Germinal center (tissue), 1 donor: ENCODE measurements around the gene FBXL4.
A peak's percentile ranks its signal among the peaks of the same experiment; 100 is the strongest.

Experiments
- DNase-seq: peaks from one replicate; pipeline ENCODE4 v3.0.0; 2012; ENCODE audit warnings: mixed read lengths, low spot score

The FBXL4 gene

GRCh38 chr6:98838975-98839374, 108.8 kb downstream of the FBXL4 start:
- DNase-seq = no peak

DNA sequence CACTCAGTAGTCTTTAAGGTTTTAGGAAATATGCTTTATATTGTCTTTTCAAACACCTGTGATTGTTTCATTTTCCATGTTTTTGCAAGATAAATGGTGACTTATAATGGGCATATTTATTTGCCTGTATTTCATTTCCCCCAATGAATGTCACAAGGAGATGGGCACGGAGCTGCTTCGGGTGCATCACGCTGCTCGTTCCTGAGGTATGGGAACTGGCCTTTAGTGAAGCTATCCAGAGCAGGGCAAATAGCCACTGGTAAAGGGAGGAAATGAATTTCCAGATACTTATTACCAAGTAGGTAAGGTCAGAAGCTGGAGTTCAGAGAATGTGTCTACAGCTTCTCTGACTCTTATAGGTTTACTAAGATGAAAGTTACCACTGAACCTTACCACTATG, 109.7 kb downstream of the FBXL4 start:
- no peak for DNase-seq

GRCh38 chr6:98836962-98837944, 110.5 kb downstream of the FBXL4 start:
- DNase-seq = no peak

DNA sequence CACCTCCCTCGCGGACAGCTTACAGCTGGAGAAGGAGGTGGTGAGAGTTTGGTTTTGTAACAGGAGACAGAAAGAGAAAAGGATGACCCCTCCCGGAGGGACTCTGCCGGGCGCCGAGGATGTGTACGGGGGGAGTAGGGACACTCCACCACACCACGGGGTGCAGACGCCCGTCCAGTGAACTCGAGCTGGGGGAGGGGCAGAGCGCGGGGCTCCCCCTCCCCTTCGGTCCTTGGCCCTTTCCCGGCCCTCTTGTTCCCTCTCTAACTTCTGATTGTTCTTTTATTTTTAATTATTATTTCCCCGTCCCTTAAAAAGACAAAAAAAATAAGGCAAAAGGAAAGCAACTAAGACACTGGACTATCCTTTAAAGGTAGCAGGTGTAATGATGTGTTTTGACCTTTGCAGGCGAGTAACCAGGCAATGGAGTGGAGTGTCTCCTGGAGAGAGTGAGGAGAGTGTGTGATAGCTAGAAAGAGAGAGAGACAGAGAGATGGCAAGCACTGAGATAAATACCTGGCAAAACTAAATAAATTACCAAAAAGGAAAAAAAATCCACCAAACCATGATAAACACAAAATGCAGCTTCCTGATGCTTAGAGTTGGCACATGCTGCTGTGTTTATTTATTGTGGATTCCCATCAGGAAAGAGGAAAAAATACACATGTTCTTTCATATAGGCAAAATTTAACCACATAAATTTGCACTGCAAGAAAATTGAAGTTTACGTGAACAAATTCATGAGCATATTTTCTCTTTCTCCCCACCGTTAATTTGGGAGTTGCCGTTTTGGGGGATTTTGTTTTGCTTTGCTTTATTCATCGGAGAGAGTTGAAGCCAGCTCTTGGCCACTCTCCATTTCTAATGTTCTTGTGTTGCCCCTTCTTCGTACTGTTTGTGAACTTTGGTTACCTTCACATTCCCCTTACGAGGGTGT, 111.5 kb downstream of the FBXL4 start:
- no peak for DNase-seq

DNA sequence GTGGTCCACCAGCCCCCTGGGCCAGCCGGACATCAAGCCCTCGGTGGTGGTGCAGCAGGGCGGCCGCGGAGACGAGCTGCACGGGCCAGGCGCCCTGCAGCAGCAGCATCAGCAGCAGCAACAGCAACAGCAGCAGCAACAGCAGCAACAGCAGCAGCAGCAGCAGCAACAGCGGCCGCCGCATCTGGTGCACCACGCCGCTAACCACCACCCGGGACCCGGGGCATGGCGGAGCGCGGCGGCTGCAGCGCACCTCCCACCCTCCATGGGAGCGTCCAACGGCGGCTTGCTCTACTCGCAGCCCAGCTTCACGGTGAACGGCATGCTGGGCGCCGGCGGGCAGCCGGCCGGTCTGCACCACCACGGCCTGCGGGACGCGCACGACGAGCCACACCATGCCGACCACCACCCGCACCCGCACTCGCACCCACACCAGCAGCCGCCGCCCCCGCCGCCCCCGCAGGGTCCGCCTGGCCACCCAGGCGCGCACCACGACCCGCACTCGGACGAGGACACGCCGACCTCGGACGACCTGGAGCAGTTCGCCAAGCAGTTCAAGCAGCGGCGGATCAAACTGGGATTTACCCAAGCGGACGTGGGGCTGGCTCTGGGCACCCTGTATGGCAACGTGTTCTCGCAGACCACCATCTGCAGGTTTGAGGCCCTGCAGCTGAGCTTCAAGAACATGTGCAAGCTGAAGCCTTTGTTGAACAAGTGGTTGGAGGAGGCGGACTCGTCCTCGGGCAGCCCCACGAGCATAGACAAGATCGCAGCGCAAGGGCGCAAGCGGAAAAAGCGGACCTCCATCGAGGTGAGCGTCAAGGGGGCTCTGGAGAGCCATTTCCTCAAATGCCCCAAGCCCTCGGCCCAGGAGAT, 112.4 kb downstream of the FBXL4 start:
- no peak for DNase-seq

GRCh38 chr6:98834060-98835031, 113.4 kb downstream of the FBXL4 start, which contains the start of gene POU3F2:
TSS of gene POU3F2 (plus strand) at chr6:98834574. CDS start at chr6:98834874, 300 bp downstream.
- DNase-seq = peak; percentile 89

DNA sequence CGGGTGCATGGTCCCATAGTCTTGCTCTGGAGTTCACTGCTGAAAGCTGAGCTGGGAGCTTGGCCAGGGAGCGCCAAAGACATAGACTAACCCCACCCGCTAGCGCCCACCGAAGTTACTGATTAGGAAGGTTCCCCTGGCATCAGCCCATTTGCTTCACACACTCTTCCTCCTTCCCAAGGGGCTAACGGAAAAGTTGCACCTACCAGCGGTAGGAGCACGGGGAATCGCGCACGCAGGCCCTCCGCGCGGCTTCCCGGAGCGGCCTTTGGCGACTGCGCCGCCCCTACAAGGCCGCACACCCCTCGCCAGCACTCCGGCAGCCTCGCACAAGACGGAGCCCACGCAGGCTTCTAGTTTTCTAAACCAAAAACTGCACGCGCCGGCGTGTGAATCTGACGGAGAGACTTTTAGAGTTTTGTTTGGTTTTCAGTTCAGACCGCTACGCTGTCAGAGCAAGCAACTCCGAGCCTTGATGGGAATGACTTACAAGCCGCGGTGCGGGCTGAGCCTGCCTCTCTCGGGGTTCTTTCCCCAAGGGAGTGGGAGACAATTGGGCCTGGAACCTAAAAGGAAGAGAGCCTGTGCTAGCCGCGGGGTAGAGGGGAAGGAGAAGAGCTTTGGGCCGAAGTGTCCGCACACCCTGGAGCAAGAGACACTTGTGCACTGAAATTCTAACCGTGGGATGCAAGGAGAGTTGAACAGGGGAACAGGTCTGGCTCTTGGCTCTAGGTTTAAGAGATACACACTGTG, 114.3 kb downstream of the FBXL4 start:
- DNase-seq = no peak

GRCh38 chr6:98833057-98833306, 114.8 kb downstream of the FBXL4 start:
- DNase-seq = no peak

GRCh38 chr6:98832284-98833056, 115.3 kb downstream of the FBXL4 start:
- no peak for DNase-seq

- no peak for DNase-seq
Measured at GRCh38 chr6:98831959-98832283, 115.8 kb downstream of the FBXL4 start.

DNA sequence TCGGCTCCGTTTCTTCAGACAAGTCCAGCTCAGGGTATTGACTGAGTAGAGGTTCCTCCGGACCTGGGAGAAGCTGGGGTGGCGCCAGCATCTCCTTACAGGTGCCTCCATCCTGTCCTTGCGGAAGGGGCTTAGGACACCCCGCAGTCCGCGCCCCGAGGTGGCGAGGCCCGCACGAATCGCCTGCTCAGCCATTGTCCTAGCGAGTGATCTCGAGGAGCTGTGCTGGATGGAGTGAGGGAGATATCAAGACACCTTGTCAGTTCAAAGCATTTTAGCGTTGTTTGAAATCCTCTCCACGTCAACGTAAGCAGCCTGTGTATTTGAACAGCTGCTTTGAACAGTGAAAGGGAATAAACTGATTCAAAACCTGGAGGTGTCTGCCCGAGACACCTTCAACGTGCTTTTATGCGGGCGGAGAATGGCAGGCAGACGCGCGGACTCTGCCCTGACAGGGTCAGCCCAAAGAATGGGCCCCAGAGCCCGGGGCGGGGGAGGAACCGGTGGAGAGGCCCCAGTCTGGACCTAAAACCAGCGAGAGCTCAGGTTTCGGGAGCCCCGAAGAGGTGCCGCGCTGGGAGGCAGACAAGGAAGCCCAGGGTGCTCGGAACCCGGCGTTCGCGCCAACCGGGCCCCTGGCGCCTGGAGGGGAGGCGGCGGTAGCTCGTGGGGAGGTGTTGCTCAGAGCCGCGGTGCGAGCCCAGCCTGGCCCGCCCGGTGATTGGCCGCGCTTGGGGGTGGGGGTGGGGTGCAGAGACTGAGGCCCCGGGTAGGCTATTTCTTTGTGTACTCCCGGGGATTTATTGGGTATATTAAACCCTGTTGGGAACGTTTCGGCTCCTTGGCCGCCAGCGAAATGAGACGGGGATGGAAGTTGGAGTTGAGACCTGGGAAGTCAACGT, 116.4 kb downstream of the FBXL4 start:
- DNase-seq = no peak

DNA sequence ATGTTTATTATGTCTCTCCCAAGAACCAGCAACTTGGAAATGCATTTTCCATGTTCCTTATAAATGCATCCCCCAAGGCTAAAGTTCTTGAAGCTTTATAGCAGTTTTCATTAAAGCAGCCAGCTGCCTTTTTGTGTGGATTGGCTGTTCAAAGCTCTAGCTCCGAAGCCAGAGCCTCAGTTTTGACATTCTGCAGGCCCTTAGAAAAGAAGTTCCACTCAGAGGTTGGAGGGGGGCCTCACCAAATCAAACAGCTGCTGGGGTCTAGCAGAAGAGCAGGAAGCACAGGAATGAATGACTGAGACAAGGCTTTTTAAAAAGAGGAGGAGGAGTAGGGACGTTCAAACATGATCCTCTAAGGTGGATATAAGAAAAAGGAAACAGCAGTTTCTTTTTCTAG, 117.6 kb downstream of the FBXL4 start:
- no peak for DNase-seq

DNA sequence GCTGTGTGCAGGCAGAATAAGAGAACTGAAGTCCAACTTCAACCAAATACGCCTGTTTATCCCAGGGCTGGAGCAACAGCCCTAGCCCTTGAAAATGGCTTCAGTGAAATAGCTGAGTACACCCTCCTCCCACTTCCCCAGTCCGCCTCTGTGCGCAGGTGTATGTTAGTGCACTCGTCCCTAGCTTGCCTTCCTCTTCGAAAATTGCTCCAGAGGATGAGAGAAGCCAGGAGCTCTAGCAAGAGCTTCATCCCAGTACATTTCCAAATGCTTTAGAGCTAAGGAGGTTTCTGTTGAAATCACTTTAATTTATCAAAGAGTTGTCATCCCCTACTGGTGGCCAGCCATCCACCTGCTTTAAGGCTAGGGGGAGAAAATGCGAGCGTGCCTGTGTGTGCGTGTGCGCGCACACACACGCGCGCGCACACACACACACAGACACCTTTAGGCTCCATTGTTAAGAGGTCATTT, 118.8 kb downstream of the FBXL4 start:
- DNase-seq = no peak

DNA sequence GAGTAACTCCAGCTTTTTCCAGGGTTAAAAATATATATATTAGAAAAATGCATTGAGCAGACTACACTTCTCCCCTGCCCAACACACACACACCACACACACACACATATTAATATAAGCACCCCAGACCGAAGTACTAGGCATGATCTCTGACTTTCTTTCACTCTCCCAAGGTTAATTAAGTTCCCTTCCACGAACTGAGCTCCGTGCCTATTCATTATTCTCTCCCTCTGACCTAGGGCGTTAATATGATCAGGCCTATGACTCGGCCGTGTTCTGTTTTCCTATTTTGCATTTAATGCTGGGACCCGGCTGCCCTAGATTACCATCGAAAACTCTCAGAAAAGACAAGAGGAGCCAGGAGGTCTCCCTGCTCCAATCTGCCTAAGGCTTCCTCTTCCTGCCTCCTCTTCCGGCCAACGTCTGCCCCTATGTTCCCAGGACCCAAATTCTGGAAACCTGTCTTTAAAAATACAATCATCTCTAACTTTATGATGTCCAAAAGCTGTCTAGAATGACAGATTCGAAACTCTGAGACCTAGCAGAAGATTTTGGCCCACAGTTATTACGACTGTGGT, 119.4 kb downstream of the FBXL4 start:
- no peak for DNase-seq

DNA sequence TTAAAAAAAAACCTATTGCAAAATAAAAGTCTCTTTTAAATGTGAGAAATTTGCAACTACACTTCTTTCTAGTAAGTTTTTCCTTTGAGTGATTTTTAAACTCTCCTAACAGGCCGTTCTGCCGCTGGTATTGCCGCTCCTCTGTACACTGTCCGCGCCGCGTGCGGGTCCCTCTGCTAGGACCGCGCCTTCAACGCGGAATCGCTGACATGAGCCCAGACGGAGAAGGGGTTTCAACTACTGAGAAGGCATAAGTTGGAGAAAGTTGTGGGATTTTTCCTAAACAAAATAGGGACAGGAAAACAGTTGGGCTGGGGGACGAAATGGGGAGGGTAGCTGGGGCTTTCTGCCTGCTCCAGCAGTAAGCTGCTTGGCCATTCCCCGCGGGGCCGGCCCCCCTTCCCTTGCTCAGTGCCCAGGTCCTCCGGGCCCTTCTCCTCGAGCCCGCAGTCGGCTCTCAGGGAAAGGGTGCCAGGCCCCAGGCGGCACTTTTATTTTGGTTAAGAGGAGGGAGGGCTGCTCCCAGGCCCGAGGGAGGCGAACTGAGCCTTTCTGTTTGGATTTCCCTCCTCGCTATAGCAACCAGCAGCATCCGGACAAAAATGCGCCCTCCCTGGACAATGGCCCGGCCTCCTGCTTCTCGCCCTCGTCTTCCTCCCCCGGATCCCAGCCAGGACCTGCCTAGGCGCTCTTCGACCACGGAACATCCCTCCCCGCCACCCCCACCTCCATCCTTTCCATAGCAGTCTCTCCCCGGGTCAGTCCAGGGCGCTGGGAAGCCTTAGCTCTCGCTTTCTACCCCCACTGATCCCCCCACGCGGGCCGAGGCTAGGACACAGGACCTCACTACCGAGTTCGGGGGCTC, 120.2 kb downstream of the FBXL4 start:
- no peak for DNase-seq

- DNase-seq = no peak
Measured at GRCh38 chr6:98825600-98826230, 122.0 kb downstream of the FBXL4 start.
